ELF-1 (cell line): ENCODE results near the gene PPP1R12C.
"Not testable (repeated sequence)": the region's sequence is repeated elsewhere in the genome, so short reads cannot be mapped to it uniquely, and the experiment has no call there.

ENCODE experiments used
- DNase-seq: peaks from one replicate; pipeline ENCODE4 v3.0.0-alpha.2; 2016; ENCODE audit warnings: low read depth, low spot score

The PPP1R12C gene

DNA sequence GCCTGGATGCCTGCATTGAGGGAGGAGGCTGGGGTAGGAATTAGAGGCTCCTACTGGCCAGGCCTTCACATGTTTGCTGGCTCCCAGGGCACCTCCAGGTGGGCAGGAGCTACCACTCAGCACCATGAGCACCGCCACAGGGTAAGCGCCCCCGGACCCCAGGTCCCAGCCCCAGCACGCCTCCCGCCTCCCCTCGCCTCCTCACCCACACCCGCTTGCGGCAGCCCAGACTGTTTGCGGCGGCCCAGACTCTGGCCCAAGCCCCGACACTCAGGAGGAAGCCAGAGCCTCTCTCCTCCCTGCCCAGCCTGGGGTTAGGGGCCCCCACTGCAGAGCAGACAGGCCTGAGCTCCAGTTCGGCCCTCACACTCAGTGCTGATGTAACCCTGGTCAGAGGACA lies 41.1 kb downstream of the PPP1R12C start:
- DNase-seq, result no peak

DNA sequence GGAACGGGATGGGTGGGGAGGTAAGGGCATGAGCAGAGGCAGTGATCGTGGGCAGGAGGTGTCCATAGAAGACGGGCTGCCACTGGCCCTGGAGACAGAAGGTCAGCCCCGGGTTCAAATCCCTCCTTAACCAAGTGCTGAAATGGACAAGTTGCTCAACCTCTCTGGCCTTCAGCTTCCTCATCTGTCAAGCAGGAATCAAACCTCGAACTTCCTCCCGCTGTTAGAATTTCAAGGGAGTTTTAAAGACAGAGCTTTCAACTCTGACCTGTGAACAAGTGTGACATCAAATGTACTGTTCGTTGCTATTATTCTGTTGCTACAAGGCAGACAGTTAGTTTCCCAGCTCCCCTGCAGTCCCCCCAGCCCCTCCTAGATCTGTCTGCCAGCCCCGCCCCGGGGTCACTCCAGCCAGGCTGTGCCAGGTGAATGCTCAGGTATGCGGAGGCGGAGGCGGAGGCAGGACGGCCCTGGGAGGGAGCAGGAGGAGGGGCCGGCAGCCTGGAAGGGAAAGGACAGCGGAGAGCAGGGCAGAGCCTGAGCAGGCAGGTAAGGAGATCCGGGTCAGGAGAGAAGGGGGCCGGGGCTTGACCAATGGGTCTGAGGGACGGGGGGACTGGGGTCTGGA lies 42.0 kb downstream of the PPP1R12C start, which contains the start of gene EPS8L1:
Gene EPS8L1 (plus strand): TSS at position 499 of the 628 bp plus-strand sequence. CDS start 576 bp downstream, outside the sequence.
- DNase-seq, result peak; percentile 79

DNA sequence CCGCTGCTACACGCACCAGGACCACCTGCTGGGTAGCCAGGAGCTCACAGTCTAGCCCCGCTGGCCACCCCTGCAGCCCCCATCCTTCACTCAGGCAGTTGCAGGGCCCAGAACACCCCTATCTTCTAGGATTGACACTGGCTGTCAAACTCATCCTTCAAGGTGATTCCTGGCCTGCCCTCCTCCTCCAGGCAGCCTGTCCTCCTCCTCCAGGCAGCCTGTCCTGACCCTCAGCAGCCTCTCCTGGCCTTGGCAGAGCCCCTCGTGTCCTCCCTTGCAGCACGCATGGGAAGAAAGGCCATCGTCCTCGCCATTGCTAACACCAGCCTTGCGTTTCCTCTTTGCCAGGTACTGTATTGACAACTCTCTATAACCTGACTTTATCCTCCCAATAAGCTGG lies 45.5 kb downstream of the PPP1R12C start:
- DNase-seq, result no peak

DNA sequence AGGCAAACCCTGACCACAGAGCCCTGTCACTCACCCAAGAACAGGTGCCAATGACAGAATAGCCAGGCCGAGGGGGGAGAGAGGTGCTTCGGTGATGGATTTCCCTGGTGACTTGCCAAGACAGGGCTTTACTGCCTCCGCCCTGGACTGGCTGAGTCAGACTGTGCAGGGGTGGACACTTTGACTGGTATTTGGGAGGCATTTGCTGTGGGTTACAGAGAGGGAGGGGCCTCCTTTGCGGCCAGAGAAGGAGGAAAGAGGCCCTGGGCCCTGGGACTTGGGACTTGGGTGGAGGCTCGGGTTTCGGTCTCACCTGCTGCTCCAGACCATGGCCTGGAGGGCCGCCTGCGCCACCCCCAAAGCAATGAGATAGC lies 46.3 kb downstream of the PPP1R12C start:
- peak; percentile 49 for DNase-seq

DNA sequence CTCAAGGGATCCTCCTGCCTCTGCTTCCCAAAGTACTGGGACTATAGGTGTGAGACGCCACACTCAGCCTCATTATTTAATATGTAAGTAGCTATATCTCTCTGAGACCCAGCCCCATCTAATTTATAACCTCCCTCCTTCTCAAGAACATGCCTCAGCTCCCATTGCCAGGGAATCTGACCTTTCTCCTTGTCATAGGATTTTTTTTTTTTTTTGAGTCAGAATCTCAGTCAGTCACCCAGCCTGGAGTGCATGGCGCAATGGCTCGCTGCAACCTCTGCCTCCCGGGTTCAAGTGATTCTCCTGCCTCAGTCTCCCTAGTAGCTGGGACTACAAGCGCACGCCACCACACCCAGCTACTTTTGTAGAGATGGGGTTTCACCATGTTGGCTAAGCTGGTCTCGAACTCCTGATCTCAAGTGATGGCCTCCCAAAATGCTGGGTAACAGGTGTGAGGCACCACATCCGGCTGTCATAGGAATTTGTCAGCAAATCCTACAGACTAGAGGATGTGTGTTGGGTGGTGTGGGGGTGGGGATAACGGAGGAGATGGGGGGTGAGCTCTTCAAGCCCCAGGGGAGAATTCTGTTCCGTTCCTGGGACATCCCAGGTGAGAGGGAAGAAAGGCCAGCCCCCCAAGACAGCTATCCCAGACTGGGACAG lies 46.8 kb downstream of the PPP1R12C start:
- no peak for DNase-seq

DNA sequence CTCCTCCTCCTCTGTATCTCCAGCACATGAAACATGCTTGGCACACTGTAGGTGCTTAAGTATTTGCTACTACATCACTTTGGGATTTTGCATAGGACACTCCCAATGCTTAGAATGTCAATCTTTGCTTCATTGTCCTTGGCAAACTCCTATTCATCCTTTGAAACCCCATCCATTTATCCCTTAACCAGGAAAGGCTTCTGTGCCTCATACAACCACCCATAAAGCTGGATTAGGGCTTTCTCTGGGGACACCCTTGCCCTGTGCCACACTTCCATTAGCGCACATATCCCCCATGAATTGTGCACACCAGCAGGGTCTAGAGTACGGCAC lies 47.6 kb downstream of the PPP1R12C start:
- DNase-seq, result no peak

DNA sequence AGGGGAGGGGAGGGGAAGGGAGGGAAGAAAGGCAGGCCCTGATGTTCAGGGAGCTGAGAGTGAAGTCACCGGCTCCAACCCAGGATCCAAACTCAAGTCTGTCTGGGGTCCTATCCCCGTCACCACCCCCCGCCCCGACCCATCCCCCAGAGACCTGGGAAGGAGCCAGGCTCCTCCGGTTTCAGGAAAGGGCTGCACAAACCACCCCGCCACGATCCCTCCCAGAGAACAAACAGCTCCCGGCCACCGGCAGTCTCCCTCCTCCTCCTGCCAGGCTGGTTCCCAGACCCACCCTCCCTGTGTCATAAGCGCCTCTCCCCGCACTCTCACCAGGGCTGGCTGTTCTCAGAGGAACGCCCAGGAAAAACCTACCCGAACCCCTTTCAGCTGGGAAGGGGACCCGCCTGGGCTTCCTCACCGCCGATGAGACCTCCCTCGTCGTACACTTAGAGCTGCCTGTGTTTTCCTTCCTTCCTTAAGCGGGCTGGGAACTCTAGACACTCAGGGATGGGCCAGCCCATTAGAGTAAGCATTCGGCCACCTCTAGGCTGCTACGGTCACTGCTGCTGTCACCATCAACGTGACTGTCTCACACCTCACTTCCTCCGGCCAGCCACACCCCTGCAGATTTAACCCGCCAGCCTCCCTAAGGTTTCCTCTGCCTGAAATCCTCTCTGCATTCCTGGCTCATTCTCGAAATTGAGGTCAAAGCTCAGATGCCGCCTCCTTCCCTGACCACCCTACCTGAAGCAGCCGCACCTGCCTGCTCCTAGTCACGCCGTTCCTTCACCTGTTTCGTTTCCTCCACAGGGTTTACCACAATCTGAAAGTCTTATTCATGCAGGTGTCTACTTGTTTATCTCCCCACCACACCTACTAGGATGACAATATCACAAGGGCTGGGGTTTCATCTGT lies 48.2 kb downstream of the PPP1R12C start:
- DNase-seq, result peak; percentile 79

DNA sequence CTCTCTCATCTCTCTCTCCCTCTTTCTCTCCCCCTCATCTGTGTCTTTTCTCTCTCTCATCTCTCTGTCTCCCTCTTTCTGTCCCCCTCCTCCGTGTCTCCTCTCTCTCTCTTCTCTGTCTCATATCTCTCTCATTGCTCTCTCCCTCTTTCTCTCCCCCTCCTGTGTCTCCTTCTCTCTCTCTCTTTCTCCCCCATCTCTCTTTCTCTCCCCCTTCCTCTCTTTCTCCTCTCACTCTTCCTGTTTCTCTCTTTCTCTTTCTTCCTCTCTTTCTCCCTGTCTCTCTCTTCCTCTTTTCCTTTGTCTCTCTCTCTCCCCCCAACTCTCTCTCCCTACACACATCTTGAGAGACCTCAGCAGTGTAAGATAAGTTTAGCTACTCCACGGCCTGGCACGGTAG lies 49.6 kb downstream of the PPP1R12C start:
- no peak for DNase-seq

DNA sequence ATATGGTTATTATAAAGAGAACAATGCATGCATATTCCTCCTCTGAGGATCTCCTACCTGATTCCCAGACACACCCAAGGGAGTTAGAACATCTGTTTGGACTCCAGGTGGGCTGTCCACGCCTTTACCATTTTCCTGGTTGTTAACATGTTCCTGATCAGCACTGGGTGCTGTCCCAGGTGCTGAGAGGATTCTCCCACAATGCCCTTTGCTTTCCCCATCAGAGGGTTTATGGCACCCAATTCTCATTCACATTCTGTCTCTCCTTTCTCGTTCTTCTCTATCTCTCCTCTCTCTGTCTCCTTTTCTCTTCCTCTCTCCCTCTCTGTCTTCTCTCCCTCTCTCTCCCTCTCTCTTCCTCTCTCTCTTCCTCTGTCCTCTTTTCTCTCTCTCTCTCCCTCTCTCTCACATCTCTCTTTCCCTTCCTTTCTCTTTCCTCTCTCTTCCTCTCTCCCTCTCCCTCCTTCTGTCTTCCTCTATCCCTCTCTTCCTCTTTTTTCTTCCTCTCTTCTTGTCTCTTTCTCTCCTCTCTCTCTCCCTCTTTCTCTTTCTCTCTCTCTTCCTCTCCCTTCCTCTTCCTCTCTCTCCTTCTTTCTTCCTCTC lies 51.2 kb downstream of the PPP1R12C start:
- no peak for DNase-seq

DNA sequence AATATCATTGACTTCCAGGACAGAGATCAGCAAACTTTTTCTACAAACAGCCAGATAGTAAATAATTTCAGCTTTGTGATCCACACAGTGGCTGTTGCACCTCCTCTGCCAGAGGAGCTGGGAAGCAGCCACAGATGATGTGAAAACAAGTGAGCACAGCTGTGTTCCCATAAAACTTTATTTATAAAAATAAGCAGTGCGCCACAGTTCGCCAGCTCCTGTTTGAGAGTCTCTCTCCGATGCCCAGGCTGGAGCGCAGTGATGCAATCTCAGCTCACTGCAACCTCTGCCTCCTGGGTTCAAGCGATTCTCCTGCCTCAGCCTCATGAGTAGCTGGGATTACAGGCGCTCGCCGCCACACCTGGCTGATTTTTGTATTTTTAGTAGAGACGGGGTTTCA lies 51.9 kb downstream of the PPP1R12C start:
- DNase-seq, result not testable (repeated sequence)

DNA sequence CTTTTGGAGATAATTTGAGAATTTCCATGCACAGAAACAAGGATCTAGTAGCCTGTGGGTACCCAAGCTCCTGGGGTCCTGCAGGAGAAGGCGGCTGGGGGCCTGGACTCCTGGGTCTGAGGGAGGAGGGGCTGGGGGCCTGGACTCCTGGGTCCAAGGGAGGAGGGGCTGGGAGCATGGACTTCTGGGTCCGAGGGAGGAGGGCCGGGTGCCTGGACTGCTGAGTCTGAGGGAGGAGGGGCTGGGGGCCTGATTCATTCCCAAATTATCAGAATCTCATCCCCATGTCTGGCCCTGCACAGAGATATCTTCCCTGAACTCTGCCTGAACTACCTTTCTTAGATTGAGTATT lies 54.0 kb downstream of the PPP1R12C start:
- DNase-seq, result no peak

DNA sequence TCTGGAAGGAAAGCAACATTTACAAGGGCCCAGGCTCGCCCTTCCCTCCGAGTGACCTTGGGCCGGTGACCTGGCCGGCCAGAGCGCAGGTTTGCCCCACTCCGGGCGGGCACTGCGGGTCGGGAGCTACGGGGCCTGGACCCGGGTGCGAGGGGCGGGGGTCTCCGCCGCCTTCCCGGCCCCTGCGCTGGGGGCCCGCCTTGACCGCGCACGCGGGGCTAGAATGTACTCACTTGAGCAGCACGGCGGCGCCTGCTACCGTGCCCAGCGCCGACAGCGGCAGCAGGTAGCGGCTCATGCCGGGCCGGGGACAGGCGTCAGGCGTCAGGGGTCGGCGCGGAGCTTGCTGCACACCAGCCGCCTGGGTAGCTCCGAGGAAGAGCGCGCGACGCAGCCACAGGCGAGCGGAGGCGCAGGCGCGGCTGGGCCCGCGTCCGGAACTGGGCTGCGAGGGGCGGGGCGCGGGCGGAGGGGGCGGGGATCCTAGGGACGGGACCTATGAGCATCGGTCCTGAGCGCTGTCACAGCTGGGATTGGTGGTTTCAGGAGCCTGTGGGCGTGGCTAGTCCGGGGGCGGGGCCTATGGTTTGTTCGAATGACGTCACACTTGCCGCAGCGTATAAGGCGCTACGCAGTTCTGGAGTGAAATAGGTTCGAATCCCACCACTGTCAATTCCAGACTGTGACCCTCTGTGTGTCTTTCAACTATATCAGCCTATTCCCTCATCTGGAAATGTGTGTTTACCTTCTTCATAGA lies 54.5 kb downstream of the PPP1R12C start, which contains the start of gene RDH13:
Gene RDH13 (minus strand): TSS at position 414 of the 757 bp plus-strand sequence. CDS start 116 bp downstream, at position 298.
- DNase-seq, result peak; percentile 98

DNA sequence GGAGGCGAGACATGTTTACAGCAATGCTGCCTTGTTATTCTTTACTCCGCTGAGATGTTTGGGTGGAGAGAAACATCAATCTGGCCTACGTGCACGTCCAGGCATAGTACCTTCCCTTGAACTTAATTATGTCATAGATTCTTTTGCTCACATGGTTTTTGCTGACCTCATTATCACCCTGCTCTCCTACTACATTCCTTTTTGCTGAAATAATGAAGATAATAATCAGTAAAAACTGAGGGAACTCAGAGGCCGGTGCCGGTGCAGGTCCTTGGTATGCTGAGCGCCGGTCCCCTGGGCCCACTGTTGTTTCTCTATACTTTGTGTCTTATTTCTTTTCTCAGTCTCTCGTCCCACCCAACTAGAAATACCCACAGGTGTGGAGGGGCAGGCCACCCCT lies 57.1 kb downstream of the PPP1R12C start:
- not testable (repeated sequence) for DNase-seq

DNA sequence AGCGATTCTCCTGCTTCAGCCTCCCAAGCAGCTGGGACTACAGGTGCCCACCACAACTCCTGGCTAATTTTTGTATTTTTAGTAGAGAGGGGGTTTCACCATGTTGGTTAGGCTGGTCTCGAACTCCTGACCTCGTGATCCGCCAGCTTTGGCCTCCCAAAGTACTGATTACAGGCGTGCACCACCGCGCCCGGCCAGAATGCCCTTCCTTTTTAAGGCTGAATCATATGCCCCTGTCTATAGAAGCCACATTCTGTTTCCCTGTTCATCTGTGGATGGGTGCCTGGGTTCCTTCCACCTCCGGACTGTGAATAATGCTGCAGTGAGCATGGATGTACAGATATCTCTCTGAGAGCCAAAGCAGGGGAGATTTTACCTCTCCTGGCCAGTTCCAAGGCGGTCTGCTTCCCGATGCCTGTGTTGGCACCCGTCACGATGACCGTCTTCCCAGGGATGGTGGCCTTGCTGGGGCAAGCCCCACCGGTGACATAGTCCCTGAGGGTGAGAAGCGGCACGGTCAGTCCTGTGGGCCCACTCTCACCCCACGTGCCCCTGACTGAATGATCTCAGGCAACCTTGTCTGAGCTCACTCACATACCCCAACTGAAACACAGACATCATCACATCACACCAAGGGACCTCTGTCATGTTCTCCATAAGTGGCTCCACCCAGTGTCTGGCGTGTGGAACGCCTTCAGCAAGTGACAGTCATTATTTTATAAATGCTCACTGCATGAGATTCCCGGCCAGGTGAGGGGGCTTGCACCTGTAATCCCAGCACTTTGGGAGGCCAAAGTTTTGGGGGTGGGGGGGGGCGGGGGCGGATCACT lies 58.4 kb downstream of the PPP1R12C start:
- DNase-seq, result no peak

DNA sequence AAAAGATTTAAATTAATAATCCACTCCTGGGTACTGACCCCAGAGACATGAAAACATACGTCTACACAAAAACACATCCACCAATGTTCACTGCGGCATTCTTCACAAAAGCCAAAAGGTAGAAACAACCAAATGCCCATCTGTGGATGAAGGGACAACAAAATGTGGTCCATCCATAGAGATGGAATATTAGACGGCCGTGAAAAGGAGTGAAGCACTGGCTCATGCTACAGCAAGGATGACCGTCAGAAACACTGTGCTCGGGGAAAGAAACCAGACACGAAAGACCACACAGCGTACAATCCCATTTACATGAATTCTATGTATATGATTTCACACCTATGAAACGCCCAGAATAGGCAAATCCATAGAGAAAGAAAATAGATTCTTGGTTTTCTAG lies 60.6 kb downstream of the PPP1R12C start:
- no peak for DNase-seq

DNA sequence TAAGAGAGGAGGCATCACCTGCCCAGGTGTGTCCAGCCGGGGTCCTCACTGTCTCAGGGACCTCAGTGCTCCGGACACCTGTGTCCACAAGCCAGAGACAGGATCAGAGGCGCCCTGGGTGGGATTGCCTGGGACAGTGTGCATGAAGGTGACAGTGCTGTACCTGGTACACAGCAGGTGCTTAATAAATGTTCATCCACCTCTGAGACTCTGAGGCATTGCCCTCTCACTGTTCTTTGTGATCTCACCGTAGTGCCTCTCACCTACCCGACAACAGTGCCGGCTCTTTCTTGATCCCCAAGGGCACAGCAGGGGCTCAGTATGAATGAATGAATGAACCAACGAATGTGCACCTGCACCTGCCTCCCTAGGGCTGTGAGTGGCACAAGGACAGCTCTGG lies 63.7 kb downstream of the PPP1R12C start:
- DNase-seq, result no peak

DNA sequence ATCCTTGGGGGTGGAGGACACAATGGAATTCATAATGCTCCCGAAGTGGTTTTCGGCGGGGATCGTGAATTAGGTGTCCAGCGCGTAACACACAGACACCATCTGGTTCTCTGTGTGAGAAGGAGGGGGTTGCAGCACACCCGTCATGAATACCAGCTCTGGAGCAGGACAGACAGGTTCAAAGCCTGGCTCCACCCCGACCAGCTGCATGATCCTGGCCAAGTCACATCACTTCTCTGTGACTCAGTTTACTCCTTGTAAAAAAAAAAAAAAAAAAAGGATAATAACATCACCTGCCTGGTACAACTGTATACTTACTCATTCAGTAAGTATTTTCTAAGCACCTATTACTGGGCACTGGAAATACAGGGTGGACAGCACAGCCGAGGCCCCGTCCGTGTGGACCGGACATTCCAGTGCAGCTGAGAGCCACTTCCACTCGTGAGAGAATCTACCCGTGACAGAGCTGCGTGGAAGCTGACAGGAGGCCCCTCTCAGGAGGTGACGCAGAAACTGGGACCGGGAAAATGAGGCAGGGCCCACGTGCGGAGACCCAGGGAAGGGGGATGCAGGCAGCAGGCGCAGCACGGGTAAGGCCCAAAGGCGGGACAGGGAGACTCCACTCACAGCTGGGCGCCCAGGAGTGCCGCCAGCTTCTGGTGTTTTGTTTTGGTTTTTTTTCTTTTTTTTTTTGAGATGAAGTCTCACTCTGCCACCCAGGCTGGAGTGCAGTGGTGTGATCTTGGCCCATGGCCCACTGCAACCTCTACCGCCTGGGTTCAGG lies 66.5 kb downstream of the PPP1R12C start:
- no peak for DNase-seq

DNA sequence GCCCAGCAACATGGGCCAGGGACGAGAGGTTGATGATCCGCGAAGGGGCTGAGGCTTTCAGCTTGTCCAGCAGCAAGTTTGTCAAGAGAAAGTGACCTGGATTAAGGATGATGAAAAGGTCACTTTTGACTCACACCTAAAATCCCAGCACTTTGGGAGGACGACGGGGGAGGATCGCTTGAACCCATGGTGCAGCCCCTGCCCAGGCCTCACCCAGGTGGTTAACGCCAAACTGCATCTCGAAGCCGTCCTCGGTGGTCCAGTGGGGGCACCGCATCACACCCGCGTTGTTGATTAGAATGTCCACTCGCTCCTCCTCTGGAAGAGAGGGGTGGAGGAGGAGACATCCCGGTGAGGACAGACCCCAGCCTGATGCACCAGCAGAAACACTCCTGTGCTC lies 69.0 kb downstream of the PPP1R12C start:
- DNase-seq, result no peak

DNA sequence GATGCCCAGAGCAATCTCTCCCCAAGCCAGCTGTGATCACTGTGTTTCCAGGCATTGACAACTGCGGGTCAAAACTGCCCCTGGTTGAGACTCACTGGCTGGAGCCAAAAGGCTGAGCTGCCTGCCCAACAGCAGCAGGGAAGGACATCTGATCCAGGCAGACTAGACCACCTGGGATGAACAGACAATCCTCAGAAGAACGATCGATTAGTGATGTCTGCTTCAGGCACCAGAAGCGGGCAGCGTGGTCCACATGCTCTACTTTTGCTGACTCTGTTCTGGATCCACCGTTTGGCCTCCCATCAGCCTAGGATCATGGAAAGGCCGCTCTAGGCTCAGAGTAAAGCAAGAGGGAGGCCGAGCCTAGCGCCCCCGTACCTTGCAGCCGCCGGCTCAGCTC lies 69.5 kb downstream of the PPP1R12C start:
- no peak for DNase-seq
